CD14-positive monocyte (primary cell): ENCODE results near the gene FIGN. TPM values are rescaled to one million over a fixed set of nuclear protein-coding genes. Genes with fewer than 3 reads are reported as not detected.

Experiments used
- DNase-seq, 3 donors: peaks; one replicate each; pipeline ENCODE4 v3.0.0-alpha.2; 2011 to 2022
- H2AFZ ChIP-seq: 2 replicates; pipeline ENCODE4 v1.6.0; 2012; ENCODE audit warnings: mild to moderate bottlenecking, low read depth, low read length, inconsistent platforms; ENCODE audit not compliant: insufficient read depth, poor library complexity, severe bottlenecking
- H3K27ac ChIP-seq, 2 donors: 1 replicate in 1 of 2; 2 replicates in 1 of 2; pipeline ENCODE4 v1.5.1; 2012 to 2013; ENCODE audit warnings: low read length in 2 of 2, control low read depth in 1 of 2, inconsistent platforms in 1 of 2, low read depth in 1 of 2, mild to moderate bottlenecking in 1 of 2
- H3K27me3 ChIP-seq, 2 donors: one replicate each; pipeline versions ENCODE4 v1.6.0 to v1.6.1; 2011 to 2013; ENCODE audit warnings: low read length in 2 of 2; ENCODE audit not compliant: control insufficient read depth in 2 of 2, insufficient read depth in 2 of 2
- H3K36me3 ChIP-seq, 2 donors: replicated peaks in 1 of 2; 1 replicate in 1 of 2; 2 replicates in 1 of 2; pipeline versions ENCODE4 v1.5.1 to v1.6.1; 2012 to 2013; ENCODE audit warnings: low read length in 2 of 2, control low read depth in 1 of 2, inconsistent platforms in 1 of 2, mild to moderate bottlenecking in 1 of 2; ENCODE audit not compliant: insufficient read depth in 2 of 2, control insufficient read depth in 1 of 2
- H3K4me1 ChIP-seq, 2 donors: 1 replicate in 1 of 2; 2 replicates in 1 of 2; pipeline versions ENCODE4 v1.5.1 to v1.6.1; 2012 to 2013; ENCODE audit warnings: low read length in 2 of 2, control low read depth in 1 of 2, inconsistent platforms in 1 of 2, mild to moderate bottlenecking in 1 of 2, moderate library complexity in 1 of 2; ENCODE audit not compliant: insufficient read depth in 2 of 2, control insufficient read depth in 1 of 2
- H3K4me2 ChIP-seq: replicated peaks from 2 replicates; pipeline ENCODE3; 2012; ENCODE audit warnings: low read length, moderate library complexity, mild to moderate bottlenecking; ENCODE audit not compliant: poor library complexity, severe bottlenecking; ENCODE audit errors: extremely low read depth
- H3K4me3 ChIP-seq, 3 experiments: fragments of 200-600 bp in 1 of 3; sonication (generic) in 1 of 3; replicated peaks in 1 of 3; 1 replicate in 2 of 3; 2 replicates in 1 of 3; pipeline ENCODE4 v1.5.1; 2011 to 2013; ENCODE audit warnings: low read length in 3 of 3, mild to moderate bottlenecking in 3 of 3, control low read depth in 2 of 3, low read depth in 2 of 3, inconsistent platforms in 1 of 3, moderate library complexity in 1 of 3
- H3K79me2 ChIP-seq: 2 replicates; pipeline ENCODE4 v1.6.0; 2012; ENCODE audit warnings: mild to moderate bottlenecking, control low read depth, inconsistent platforms, low read length, moderate library complexity; ENCODE audit not compliant: insufficient read depth
- H3K9ac ChIP-seq: 2 replicates; pipeline ENCODE4 v1.6.0; 2017; ENCODE audit warnings: low read length, mild to moderate bottlenecking; ENCODE audit not compliant: insufficient read depth, poor library complexity, severe bottlenecking
- H3K9me3 ChIP-seq, 2 donors: replicated peaks in 1 of 2; 1 replicate in 1 of 2; 2 replicates in 1 of 2; pipeline versions ENCODE4 v1.5.1 to v1.6.1; 2012 to 2013; ENCODE audit warnings: low read length in 2 of 2, control low read depth in 1 of 2; ENCODE audit not compliant: control insufficient read depth in 1 of 2, insufficient read depth in 1 of 2
- H4K20me1 ChIP-seq: 2 replicates; pipeline ENCODE4 v1.6.0; 2012; ENCODE audit warnings: mild to moderate bottlenecking, low read length, control low read depth, moderate library complexity; ENCODE audit not compliant: insufficient read depth
- H3K27ac Mint-ChIP-seq, 7 donors: one replicate each; pipeline ENCODE4 v1.8.0; 2020; ENCODE audit warnings: mild to moderate bottlenecking in 7 of 7, mixed read lengths in 7 of 7, moderate library complexity in 6 of 7, inconsistent platforms in 2 of 7
- H3K27me3 Mint-ChIP-seq, 3 donors: one replicate each; pipeline ENCODE4 v1.8.0; 2021 to 2022; ENCODE audit warnings: low read depth in 3 of 3, mild to moderate bottlenecking in 3 of 3, mixed read lengths in 3 of 3, moderate library complexity in 3 of 3, inconsistent platforms in 1 of 3
- H3K36me3 Mint-ChIP-seq, 2 donors: one replicate each; pipeline ENCODE4 v1.8.0; 2020; ENCODE audit warnings: mixed read lengths in 2 of 2, inconsistent platforms in 1 of 2, mild to moderate bottlenecking in 1 of 2
- H3K4me1 Mint-ChIP-seq: one replicate; pipeline ENCODE4 v1.8.0; 2020; ENCODE audit warnings: mild to moderate bottlenecking, mixed read lengths
- H3K4me3 Mint-ChIP-seq, 2 donors: one replicate each; pipeline ENCODE4 v1.8.0; 2020; ENCODE audit warnings: mild to moderate bottlenecking in 2 of 2, mixed read lengths in 2 of 2, moderate library complexity in 1 of 2
- H3K9me3 Mint-ChIP-seq, 7 donors: one replicate each; pipeline ENCODE4 v1.8.0; 2020 to 2022; ENCODE audit warnings: mixed read lengths in 7 of 7, mild to moderate bottlenecking in 6 of 7, moderate library complexity in 6 of 7, inconsistent platforms in 2 of 7
- WGBS: methylation state at CpG from one replicate; pipeline ENCODE4 v1.1.5; 2013; ENCODE audit warnings: missing lambda C conversion rate; ENCODE audit not compliant: insufficient coverage; 5-methylcytosine and 5-hydroxymethylcytosine counted together
- intact Hi-C, 2 donors: fragments of 100-400 bp; cut with micrococcal nuclease; formaldehyde crosslinking; loops; one replicate each; pipeline versions ENCODE4 v1.15.0 to v1.15.1; 2023
- polyA plus RNA-seq, 3 donors: library from polyadenylated mRNA; depleted of rRNA in 1 of 3; unstranded in 2 of 3; stranded (reverse) in 1 of 3; fragments of 300-500 nt in 2 of 3; fragments of >200 nt in 1 of 3; fragmentation: Illumina TruSeq in 2 of 3; gene quantifications; 1 replicate in 2 of 3; 2 replicates in 1 of 3; pipeline ENCODE4 v1.2.3, GENCODE V29; 2012 to 2021
- TF ChIP-seq, protein P1 (sequence below): fragments of 200-600 bp; IDR thresholded peaks from one replicate; pipeline ENCODE4 v1.8.0; 2022; ENCODE audit warnings: antibody characterized with exemption, mild to moderate bottlenecking

Gene FIGN
- polyA plus RNA-seq, 3 donors, result not detected

GRCh38 chr2:163610817-163611556 lies 124.8 kb downstream of the FIGN start:
- TF ChIP-seq, protein P1, sequence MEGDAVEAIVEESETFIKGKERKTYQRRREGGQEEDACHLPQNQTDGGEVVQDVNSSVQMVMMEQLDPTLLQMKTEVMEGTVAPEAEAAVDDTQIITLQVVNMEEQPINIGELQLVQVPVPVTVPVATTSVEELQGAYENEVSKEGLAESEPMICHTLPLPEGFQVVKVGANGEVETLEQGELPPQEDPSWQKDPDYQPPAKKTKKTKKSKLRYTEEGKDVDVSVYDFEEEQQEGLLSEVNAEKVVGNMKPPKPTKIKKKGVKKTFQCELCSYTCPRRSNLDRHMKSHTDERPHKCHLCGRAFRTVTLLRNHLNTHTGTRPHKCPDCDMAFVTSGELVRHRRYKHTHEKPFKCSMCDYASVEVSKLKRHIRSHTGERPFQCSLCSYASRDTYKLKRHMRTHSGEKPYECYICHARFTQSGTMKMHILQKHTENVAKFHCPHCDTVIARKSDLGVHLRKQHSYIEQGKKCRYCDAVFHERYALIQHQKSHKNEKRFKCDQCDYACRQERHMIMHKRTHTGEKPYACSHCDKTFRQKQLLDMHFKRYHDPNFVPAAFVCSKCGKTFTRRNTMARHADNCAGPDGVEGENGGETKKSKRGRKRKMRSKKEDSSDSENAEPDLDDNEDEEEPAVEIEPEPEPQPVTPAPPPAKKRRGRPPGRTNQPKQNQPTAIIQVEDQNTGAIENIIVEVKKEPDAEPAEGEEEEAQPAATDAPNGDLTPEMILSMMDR, result no peak
- Mint-ChIP-seq H3K4me3 (no peak overlapping the region), H3K4me1 (no peaks in the 10 kb centered on the region), H3K27me3 (peaks cover 0 to 4% (median 0%) of the 10 kb centered on the region in 3 donors), H3K9me3 (peaks cover 0 to 3% (median 0%) of the 10 kb centered on the region in 7 donors), H3K27ac (no peak overlapping the region), H3K36me3 (no peaks in the 10 kb centered on the region)
- Histone ChIP-seq H3K79me2 (no peaks in the 10 kb centered on the region), H4K20me1 (no peaks in the 10 kb centered on the region), H3K36me3 (no peaks in the 10 kb centered on the region), H3K9me3 (no peaks in the 10 kb centered on the region), H3K9ac (no peak overlapping the region), H3K4me1 (no peaks in the 10 kb centered on the region), H3K4me3 (no peak overlapping the region), H3K27ac (no peak overlapping the region), H2AFZ (no peak overlapping the region), H3K27me3 (no peaks in the 10 kb centered on the region), H3K4me2 (no peak overlapping the region)
- intact Hi-C loops, result no loop called here
- WGBS, result 92% methylated on average over 13 of the region's 13 CpGs
- no peak for DNase-seq

GRCh38 chr2:163607630-163608029 lies 128.2 kb downstream of the FIGN start:
- H3K4me1 Mint-ChIP-seq, result no peaks in the 10 kb centered on the region
- Histone ChIP-seq H3K4me1 (no peaks in the 10 kb centered on the region), H3K4me3 (no peak overlapping the region), H3K4me2 (no peak overlapping the region), H3K9ac (no peak overlapping the region), H3K9me3 (no peaks in the 10 kb centered on the region), H3K36me3 (no peaks in the 10 kb centered on the region), H2AFZ (no peak overlapping the region), H4K20me1 (no peaks in the 10 kb centered on the region), H3K79me2 (no peaks in the 10 kb centered on the region), H3K27me3 (no peaks in the 10 kb centered on the region), H3K27ac (no peak overlapping the region)
- no peak for DNase-seq
- H3K9me3 Mint-ChIP-seq, result peaks cover 0 to 3% (median 0%) of the 10 kb centered on the region in 7 donors
- H3K4me3 Mint-ChIP-seq, result no peak overlapping the region
- TF ChIP-seq, protein P1, result no peak
- intact Hi-C loops, result no loop called here
- no peak overlapping the region for H3K27ac Mint-ChIP-seq
- H3K27me3 Mint-ChIP-seq, result peaks cover 0 to 4% (median 0%) of the 10 kb centered on the region in 3 donors
- H3K36me3 Mint-ChIP-seq, result no peaks in the 10 kb centered on the region
